HCT116 (cell line): Measurements from ENCODE around the gene RIMS1.

ENCODE experiments used
- CEBPB ChIP-seq: IDR thresholded peaks from 2 replicates; pipeline ENCODE4 v1.6.1; 2012; ENCODE audit warnings: low read depth
- EZH2 ChIP-seq: fragments of 200-600 bp; sonication (generic); IDR thresholded peaks from 2 replicates; pipeline ENCODE4 v1.6.1; 2017; ENCODE audit warnings: antibody characterized with exemption, mixed run types
- FOSL1 ChIP-seq: IDR thresholded peaks from 2 replicates; pipeline ENCODE4 v1.6.1; 2012; ENCODE audit warnings: low read depth
- POLR2A ChIP-seq: IDR thresholded peaks from 2 replicates; pipeline ENCODE4 v1.7.0; 2011; ENCODE audit warnings: borderline replicate concordance; ENCODE audit not compliant: insufficient read depth, insufficient read length; ENCODE audit errors: extremely low read depth
- POLR2AphosphoS5 ChIP-seq: IDR thresholded peaks from 2 replicates; pipeline ENCODE4 v1.6.1; 2011; ENCODE audit warnings: mild to moderate bottlenecking, low read depth, low read length, moderate library complexity
- SP1 ChIP-seq: IDR thresholded peaks from 2 replicates; pipeline ENCODE4 v1.6.1; 2012; ENCODE audit warnings: low read depth
- TCF7L2 ChIP-seq: IDR thresholded peaks from 2 replicates; pipeline ENCODE4 v1.7.0; 2011; ENCODE audit warnings: borderline replicate concordance, inconsistent platforms; ENCODE audit not compliant: insufficient read depth, insufficient read length; ENCODE audit errors: extremely low read depth
- YY1 ChIP-seq: IDR thresholded peaks from 2 replicates; pipeline ENCODE4 v1.6.1; 2011; ENCODE audit warnings: low read length, low read depth, moderate library complexity, mild to moderate bottlenecking; ENCODE audit not compliant: insufficient replicate concordance; ENCODE audit errors: extremely low read depth
- ZFX ChIP-seq: fragments of 450-650 bp; IDR thresholded peaks from 2 replicates; pipeline ENCODE4 v1.6.1; 2017
- ZNF274 ChIP-seq: fragments of 200-500 bp; sonication (Bioruptor generic); IDR thresholded peaks from 2 replicates; pipeline ENCODE4 v1.6.1; 2014; ENCODE audit warnings: mild to moderate bottlenecking, low read depth, low read length, inconsistent platforms
- TF ChIP-seq, protein P1 (sequence below), 3 experiments: fragments of 200-600 bp in 1 of 3; sonication (generic) in 1 of 3; IDR thresholded peaks in 2 of 3; conservative IDR thresholded peaks in 1 of 3; 2 replicates each; pipeline ENCODE4 v1.5.1; 2012 to 2017; ENCODE audit warnings: low read depth in 2 of 3, low read length in 2 of 3, antibody characterized with exemption in 1 of 3, borderline replicate concordance in 1 of 3, control low read depth in 1 of 3, mild to moderate bottlenecking in 1 of 3, mixed read lengths in 1 of 3, mixed run types in 1 of 3, moderate library complexity in 1 of 3; ENCODE audit not compliant: insufficient read depth in 1 of 3

DNA sequence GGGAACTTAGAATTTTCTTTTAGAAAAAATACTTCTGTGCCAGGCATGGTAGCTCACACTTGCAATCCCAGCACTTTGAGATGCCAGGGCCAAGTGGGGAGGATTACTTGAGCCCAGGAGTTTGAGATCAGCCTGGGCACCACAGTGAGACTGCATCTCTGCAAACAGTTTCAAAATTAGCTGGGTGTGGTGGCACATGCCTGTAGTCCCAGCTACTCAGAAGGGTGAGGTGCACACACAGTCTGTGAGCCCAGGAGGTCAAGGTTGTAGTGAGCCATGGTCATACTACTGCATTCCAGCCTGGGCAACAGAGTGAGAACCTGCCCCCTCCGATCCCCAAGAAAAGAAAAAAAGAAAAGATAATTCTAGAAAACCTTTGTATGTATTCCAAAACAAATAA is 389.5 kb downstream of the RIMS1 start:
- TF ChIP-seq SP1: no peak
- TF ChIP-seq, protein P1, sequence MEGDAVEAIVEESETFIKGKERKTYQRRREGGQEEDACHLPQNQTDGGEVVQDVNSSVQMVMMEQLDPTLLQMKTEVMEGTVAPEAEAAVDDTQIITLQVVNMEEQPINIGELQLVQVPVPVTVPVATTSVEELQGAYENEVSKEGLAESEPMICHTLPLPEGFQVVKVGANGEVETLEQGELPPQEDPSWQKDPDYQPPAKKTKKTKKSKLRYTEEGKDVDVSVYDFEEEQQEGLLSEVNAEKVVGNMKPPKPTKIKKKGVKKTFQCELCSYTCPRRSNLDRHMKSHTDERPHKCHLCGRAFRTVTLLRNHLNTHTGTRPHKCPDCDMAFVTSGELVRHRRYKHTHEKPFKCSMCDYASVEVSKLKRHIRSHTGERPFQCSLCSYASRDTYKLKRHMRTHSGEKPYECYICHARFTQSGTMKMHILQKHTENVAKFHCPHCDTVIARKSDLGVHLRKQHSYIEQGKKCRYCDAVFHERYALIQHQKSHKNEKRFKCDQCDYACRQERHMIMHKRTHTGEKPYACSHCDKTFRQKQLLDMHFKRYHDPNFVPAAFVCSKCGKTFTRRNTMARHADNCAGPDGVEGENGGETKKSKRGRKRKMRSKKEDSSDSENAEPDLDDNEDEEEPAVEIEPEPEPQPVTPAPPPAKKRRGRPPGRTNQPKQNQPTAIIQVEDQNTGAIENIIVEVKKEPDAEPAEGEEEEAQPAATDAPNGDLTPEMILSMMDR (IDR thresholded peaks at IDR 0.05 in 2 of 3, conservative IDR thresholded peaks at IDR 0.05 in 1 of 3; ENCODE audit: borderline replicate concordance in 1 of 3, insufficient read depth in 1 of 3, low read depth in 2 of 3, low read length in 2 of 3): no peak
- TF ChIP-seq POLR2AphosphoS5: no peak
- no peak for TF ChIP-seq EZH2
- TF ChIP-seq POLR2A: no peak
- no peak for TF ChIP-seq ZFX
- TF ChIP-seq ZNF274: no peak
- TF ChIP-seq YY1: no peak
- TF ChIP-seq CEBPB: no peak
- TF ChIP-seq TCF7L2: no peak
- TF ChIP-seq FOSL1: no peak
